WTC11 (cell line): ENCODE results near the gene LBH. TPM values are rescaled to one million over a fixed set of nuclear protein-coding genes. Genes with fewer than 3 reads are reported as not detected.

Experiments used
- ATAC-seq: fragments of 200-7000 bp; cut with Tn5 transposase; 2 replicates; pipeline ENCODE4 v1.10.0; 2021; ENCODE audit warnings: mild to moderate bottlenecking, moderate library complexity
- CTCF ChIA-PET: fragments of 300-600 bp; sonication (Branson Sonifier 250); formaldehyde crosslinking; loops from one replicate; lab custom pipeline; 2021; ENCODE audit warnings: antibody characterized with exemption; lab: Charles Lee
- POLR2A ChIA-PET: fragments of 350-600 bp; sonication (Branson Sonifier 250); formaldehyde crosslinking; loops from one replicate; lab custom pipeline; 2021; ENCODE audit warnings: antibody characterized with exemption; lab: Charles Lee
- DNase-seq: peaks from one replicate; pipeline ENCODE4 v3.0.0; 2021; ENCODE audit warnings: low spot score
- H3K27ac Mint-ChIP-seq: 2 replicates; pipeline ENCODE4 v1.8.0; 2021; ENCODE audit warnings: mixed read lengths
- H3K27me3 Mint-ChIP-seq: 2 replicates; pipeline ENCODE4 v1.8.0; 2021; ENCODE audit warnings: low read depth, mild to moderate bottlenecking, moderate library complexity, mixed read lengths
- H3K36me3 Mint-ChIP-seq: 2 replicates; pipeline ENCODE4 v1.8.0; 2021; ENCODE audit warnings: mixed read lengths
- H3K4me1 Mint-ChIP-seq: 2 replicates; pipeline ENCODE4 v1.8.0; 2022; ENCODE audit warnings: mixed read lengths
- H3K4me3 Mint-ChIP-seq: 2 replicates; pipeline ENCODE4 v1.8.0; 2021; ENCODE audit warnings: mild to moderate bottlenecking, moderate library complexity, mixed read lengths
- H3K9me3 Mint-ChIP-seq: 2 replicates; pipeline ENCODE4 v1.8.0; 2021; ENCODE audit warnings: mixed read lengths
- ATF6 ChIP-seq: sonication (generic); formaldehyde crosslinking; IDR thresholded peaks from 2 replicates; pipeline ENCODE4 v1.8.1; 2023; ENCODE audit warnings: mild to moderate bottlenecking, missing genetic modification reagents
- CDX4 ChIP-seq: fragments of 250-450 bp; sonication (Bioruptor Pico); IDR thresholded peaks from 2 replicates; pipeline ENCODE4 v1.9.0; 2021; ENCODE audit warnings: moderate library complexity, mild to moderate bottlenecking, inconsistent platforms, borderline replicate concordance
- ELF4 ChIP-seq: sonication (generic); formaldehyde crosslinking; IDR thresholded peaks from 2 replicates; pipeline ENCODE4 v1.8.1; 2022; ENCODE audit warnings: low read depth, mild to moderate bottlenecking, moderate library complexity, missing genetic modification reagents
- GABPB1 ChIP-seq: sonication (generic); formaldehyde crosslinking; IDR thresholded peaks from 2 replicates; pipeline ENCODE4 v1.8.1; 2023; ENCODE audit warnings: mild to moderate bottlenecking, missing genetic modification reagents
- GTF2I ChIP-seq: fragments of 250-450 bp; sonication (Bioruptor Pico); conservative IDR thresholded peaks from 2 replicates; pipeline ENCODE4 v1.4.0; 2021; ENCODE audit warnings: mild to moderate bottlenecking
- MYBL2 ChIP-seq: sonication (generic); formaldehyde crosslinking; IDR thresholded peaks from 2 replicates; pipeline ENCODE4 v1.8.1; 2023; ENCODE audit warnings: mild to moderate bottlenecking, moderate library complexity, missing genetic modification reagents
- NFE2L1 ChIP-seq: sonication (generic); formaldehyde crosslinking; IDR thresholded peaks from 2 replicates; pipeline ENCODE4 v1.8.1; 2023; ENCODE audit warnings: missing genetic modification reagents
- PRRX2 ChIP-seq: fragments of 250-450 bp; sonication (Bioruptor Pico); IDR thresholded peaks from 2 replicates; pipeline ENCODE4 v1.8.0; 2021; ENCODE audit warnings: mild to moderate bottlenecking
- RELA ChIP-seq: sonication (generic); formaldehyde crosslinking; IDR thresholded peaks from 2 replicates; pipeline ENCODE4 v1.8.1; 2022; ENCODE audit warnings: missing genetic modification reagents, mild to moderate bottlenecking, borderline replicate concordance
- SOX15 ChIP-seq: fragments of 250-450 bp; sonication (Bioruptor Pico); IDR thresholded peaks from 2 replicates; pipeline ENCODE4 v1.9.0; 2021; ENCODE audit warnings: mild to moderate bottlenecking
- ZBTB21 ChIP-seq: sonication (generic); formaldehyde crosslinking; IDR thresholded peaks from 2 replicates; pipeline ENCODE4 v1.8.1; 2023; ENCODE audit warnings: mild to moderate bottlenecking, missing genetic modification reagents, borderline replicate concordance
- ZNF232 ChIP-seq: sonication (generic); formaldehyde crosslinking; IDR thresholded peaks from 2 replicates; pipeline ENCODE4 v1.8.0; 2022; ENCODE audit warnings: mild to moderate bottlenecking, missing genetic modification reagents
- ZNF317 ChIP-seq: sonication (generic); formaldehyde crosslinking; IDR thresholded peaks from 2 replicates; pipeline ENCODE4 v1.8.1; 2023; ENCODE audit warnings: low read depth, mild to moderate bottlenecking, moderate library complexity, missing genetic modification reagents, borderline replicate concordance
- ZNF423 ChIP-seq: fragments of 250-450 bp; sonication (Bioruptor Pico); IDR thresholded peaks from 2 replicates; pipeline ENCODE4 v2.1.2; 2022; ENCODE audit warnings: mild to moderate bottlenecking, moderate library complexity
- total RNA-seq: library from RNA; stranded (reverse); gene quantifications from 3 replicates; pipeline ENCODE4 v1.2.3, GENCODE V29; 2021
- TF ChIP-seq, protein P1 (sequence below): sonication (generic); formaldehyde crosslinking; IDR thresholded peaks from 2 replicates; pipeline ENCODE4 v1.8.1; 2023; ENCODE audit warnings: mild to moderate bottlenecking, moderate library complexity, missing genetic modification reagents
- TF ChIP-seq, protein P2 (sequence below): sonication (generic); formaldehyde crosslinking; IDR thresholded peaks from 2 replicates; pipeline ENCODE4 v1.8.1; 2023; ENCODE audit warnings: mild to moderate bottlenecking, missing genetic modification reagents
- TF ChIP-seq, protein P3 (sequence below): sonication (generic); formaldehyde crosslinking; IDR thresholded peaks from 2 replicates; pipeline ENCODE4 v1.8.1; 2023; ENCODE audit warnings: mild to moderate bottlenecking, missing genetic modification reagents, borderline replicate concordance

Gene LBH
- total RNA-seq, 1 experiment from 2014 or later, result 47.3 TPM

GRCh38 chr2:30224151-30224550 is 7.2 kb upstream of the LBH start:
- TF ChIP-seq ZNF317 (CRISPR knock-in tag) (no peak), ELF4 (CRISPR knock-in tag) (no peak), ZNF423 (CRISPR knock-in tag) (no peak), MYBL2 (CRISPR knock-in tag) (no peak), GABPB1 (CRISPR knock-in tag) (no peak), ZBTB21 (CRISPR knock-in tag) (no peak), ATF6 (CRISPR knock-in tag) (no peak), RELA (no peak), NFE2L1 (CRISPR knock-in tag) (no peak), PRRX2 (CRISPR knock-in tag) (no peak), SOX15 (no peak), ZNF232 (CRISPR knock-in tag) (no peak), GTF2I (no peak), CDX4 (CRISPR knock-in tag) (no peak)
- TF ChIP-seq, protein P1, sequence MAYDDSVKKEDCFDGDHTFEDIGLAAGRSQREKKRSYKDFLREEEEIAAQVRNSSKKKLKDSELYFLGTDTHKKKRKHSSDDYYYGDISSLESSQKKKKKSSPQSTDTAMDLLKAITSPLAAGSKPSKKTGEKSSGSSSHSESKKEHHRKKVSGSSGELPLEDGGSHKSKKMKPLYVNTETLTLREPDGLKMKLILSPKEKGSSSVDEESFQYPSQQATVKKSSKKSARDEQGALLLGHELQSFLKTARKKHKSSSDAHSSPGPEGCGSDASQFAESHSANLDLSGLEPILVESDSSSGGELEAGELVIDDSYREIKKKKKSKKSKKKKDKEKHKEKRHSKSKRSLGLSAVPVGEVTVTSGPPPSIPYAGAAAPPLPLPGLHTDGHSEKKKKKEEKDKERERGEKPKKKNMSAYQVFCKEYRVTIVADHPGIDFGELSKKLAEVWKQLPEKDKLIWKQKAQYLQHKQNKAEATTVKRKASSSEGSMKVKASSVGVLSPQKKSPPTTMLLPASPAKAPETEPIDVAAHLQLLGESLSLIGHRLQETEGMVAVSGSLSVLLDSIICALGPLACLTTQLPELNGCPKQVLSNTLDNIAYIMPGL (CRISPR knock-in tag), result no peak
- TF ChIP-seq, protein P2, sequence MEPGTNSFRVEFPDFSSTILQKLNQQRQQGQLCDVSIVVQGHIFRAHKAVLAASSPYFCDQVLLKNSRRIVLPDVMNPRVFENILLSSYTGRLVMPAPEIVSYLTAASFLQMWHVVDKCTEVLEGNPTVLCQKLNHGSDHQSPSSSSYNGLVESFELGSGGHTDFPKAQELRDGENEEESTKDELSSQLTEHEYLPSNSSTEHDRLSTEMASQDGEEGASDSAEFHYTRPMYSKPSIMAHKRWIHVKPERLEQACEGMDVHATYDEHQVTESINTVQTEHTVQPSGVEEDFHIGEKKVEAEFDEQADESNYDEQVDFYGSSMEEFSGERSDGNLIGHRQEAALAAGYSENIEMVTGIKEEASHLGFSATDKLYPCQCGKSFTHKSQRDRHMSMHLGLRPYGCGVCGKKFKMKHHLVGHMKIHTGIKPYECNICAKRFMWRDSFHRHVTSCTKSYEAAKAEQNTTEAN (CRISPR knock-in tag), result no peak
- TF ChIP-seq, protein P3, sequence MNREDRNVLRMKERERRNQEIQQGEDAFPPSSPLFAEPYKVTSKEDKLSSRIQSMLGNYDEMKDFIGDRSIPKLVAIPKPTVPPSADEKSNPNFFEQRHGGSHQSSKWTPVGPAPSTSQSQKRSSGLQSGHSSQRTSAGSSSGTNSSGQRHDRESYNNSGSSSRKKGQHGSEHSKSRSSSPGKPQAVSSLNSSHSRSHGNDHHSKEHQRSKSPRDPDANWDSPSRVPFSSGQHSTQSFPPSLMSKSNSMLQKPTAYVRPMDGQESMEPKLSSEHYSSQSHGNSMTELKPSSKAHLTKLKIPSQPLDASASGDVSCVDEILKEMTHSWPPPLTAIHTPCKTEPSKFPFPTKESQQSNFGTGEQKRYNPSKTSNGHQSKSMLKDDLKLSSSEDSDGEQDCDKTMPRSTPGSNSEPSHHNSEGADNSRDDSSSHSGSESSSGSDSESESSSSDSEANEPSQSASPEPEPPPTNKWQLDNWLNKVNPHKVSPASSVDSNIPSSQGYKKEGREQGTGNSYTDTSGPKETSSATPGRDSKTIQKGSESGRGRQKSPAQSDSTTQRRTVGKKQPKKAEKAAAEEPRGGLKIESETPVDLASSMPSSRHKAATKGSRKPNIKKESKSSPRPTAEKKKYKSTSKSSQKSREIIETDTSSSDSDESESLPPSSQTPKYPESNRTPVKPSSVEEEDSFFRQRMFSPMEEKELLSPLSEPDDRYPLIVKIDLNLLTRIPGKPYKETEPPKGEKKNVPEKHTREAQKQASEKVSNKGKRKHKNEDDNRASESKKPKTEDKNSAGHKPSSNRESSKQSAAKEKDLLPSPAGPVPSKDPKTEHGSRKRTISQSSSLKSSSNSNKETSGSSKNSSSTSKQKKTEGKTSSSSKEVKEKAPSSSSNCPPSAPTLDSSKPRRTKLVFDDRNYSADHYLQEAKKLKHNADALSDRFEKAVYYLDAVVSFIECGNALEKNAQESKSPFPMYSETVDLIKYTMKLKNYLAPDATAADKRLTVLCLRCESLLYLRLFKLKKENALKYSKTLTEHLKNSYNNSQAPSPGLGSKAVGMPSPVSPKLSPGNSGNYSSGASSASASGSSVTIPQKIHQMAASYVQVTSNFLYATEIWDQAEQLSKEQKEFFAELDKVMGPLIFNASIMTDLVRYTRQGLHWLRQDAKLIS (CRISPR knock-in tag), result no peak
- ATAC-seq, result no peak
- H3K27ac Mint-ChIP-seq, result no peak overlapping the region
- H3K4me1 Mint-ChIP-seq, result peaks cover 16% of the 10 kb centered on the region
- no peak for DNase-seq
- ChIA-PET POLR2A (no interaction called here), CTCF (interaction anchor here (1.9 to 3.1 kb wide), 2 partner anchors 15 to 16 kb away, joined by 5 to 12 read pairs; no protein-coding TSS in a partner anchor)
- no peak overlapping the region for H3K4me3 Mint-ChIP-seq
- no peaks in the 10 kb centered on the region for H3K9me3 Mint-ChIP-seq
- H3K36me3 Mint-ChIP-seq, result no peaks in the 10 kb centered on the region
- peaks cover 16% of the 10 kb centered on the region for H3K27me3 Mint-ChIP-seq
